A673 (cell line): Measurements from ENCODE around the gene HK3.

Experiments used
- CTCF ChIP-seq: fragments of 300-800, 200-600 bp; sonication (generic); conservative IDR thresholded peaks from 2 replicates; pipeline ENCODE4 v1.5.1; 2017; ENCODE audit warnings: low read depth, mild to moderate bottlenecking, antibody characterized with exemption, low read length, moderate library complexity, mixed read lengths
- EZH2 ChIP-seq: fragments of 200-600 bp; sonication (generic); IDR thresholded peaks from 2 replicates; pipeline ENCODE4 v1.6.1; 2017; ENCODE audit warnings: borderline replicate concordance, low read depth, mild to moderate bottlenecking, mixed read lengths, antibody characterized with exemption, low read length; ENCODE audit not compliant: poor library complexity, severe bottlenecking

- TF ChIP-seq EZH2 (no peak), CTCF (no peak)
Measured at GRCh38 chr5:176900780-176901204, 1.6 kb upstream of the HK3 start.
